DMS79 treated with DMSO at 0.1 percent for 48 hours (cell line): ENCODE measurements around the gene CDKAL1.

ENCODE experiments used
- DNase-seq: peaks from one replicate; lab custom pipeline; 2025; lab: John Stamatoyannopoulos, UW

Gene CDKAL1

DNA sequence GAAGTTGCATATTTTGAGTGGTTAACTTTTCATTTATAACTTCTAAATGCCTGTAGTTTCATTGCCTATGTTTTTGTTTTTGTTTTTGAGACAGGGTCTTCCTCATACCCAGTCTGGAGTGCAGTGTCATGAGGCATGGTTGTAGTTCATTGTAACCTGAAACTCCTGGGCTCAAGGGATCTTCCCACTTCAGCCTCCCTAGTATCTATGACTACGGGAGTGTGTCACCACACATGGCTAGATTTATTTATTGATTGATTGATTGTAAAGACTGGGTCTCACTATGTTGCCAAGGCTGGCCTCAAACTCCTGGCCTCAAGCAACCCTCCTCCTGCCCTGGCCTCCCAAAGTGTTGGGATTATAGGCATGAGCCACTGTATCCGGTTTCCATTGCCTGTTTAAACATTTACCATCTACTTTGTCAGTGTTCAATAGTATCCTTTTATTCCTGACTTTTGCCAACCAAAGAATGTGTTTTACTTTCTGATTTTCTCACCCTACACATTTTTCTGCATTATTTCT, 144.6 kb downstream of the CDKAL1 start:
- no peak for DNase-seq

DNA sequence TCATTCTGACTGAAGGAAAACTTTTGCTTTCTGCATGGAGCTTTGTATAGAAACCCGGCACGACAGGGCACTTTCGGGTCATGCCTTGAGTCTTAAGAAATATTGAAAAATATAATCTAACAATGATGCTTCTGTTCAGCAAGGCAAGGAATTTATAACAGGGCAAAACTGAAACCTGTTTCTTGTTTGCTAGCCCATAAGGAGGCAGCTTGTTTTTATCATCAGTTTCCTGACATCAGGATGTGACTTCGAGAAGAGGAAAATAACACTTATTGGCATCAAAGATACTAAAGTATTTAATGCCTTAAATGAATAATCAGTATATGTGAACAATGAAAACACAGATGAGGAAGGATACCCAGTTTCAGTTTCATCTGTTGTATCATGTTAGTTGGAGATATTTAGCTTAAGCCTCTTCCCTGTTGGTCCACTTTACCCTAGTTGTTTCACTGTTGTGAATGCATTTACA, 146.5 kb downstream of the CDKAL1 start:
- DNase-seq = no peak

- no peak for DNase-seq
Measured at GRCh38 chr6:20681243-20681684, 147.0 kb downstream of the CDKAL1 start.

DNA sequence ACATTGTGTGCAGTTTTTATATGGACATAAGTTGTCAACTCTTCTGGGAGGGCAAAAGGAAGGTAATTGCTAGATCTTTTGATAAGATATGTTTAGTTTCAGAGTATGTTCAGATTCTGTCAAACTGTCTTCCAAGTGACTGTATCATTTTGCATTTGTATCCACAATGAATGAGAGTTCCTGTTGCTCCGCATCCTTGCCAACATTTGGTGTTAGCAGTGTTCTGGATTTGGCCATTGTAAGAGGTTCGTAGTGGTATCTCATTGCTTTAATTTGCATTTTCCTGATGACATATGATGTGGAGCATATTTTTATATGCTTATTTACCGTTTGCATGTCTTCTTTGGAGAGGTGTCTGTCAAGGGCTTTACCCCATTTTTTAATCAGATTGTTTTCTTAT, 150.2 kb downstream of the CDKAL1 start:
- no peak for DNase-seq

GRCh38 chr6:20686142-20686541, 151.9 kb downstream of the CDKAL1 start:
- no peak for DNase-seq

DNA sequence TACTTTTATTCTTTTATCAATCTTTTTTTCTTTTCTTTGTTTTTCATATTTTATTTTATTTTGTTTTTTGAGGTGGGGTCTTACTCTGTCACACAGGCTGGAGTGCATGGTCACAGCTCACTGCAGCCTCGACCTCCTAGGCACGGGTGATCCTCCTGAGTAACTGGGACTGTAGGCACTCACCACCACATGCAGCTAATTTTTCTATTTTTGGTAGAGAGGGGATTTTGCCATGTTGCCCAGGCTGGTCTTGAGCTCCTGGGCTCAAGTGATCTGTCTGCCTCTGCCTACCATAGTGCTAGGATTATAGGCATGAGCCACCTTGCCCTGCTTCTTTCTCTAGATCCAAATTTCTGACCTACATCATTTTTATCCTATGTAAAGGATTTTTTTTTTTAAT, 153.2 kb downstream of the CDKAL1 start:
- DNase-seq = no peak

- no peak for DNase-seq
Measured at GRCh38 chr6:20688710-20689500, 154.6 kb downstream of the CDKAL1 start.

- peak; percentile 93 for DNase-seq
Measured at GRCh38 chr6:20691185-20691584, 156.9 kb downstream of the CDKAL1 start.

DNA sequence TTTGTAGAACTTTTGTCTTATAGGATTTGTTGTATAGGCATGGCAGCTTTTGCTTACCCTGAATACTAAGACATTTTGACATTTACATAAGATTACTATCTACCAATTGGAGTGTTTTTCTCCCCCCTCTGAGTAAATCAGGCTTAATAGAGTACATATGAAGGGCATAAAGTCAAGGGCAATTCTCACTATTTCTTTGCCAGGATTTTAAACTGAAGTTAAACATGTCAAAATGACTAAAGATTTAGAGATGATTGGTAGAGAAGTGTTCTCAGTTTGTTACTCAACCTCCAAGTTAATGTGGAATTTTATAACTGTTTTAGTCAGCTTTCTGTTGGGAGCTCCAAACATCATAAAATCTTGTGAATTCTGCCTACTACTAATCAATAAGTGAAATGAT, 157.8 kb downstream of the CDKAL1 start:
- DNase-seq = no peak

- DNase-seq = no peak
Measured at GRCh38 chr6:20693466-20694063, 159.3 kb downstream of the CDKAL1 start.

GRCh38 chr6:20696676-20697075, 162.4 kb downstream of the CDKAL1 start:
- DNase-seq = no peak

- no peak for DNase-seq
Measured at GRCh38 chr6:20698675-20699074, 164.4 kb downstream of the CDKAL1 start.

- DNase-seq = peak; percentile 87
Measured at GRCh38 chr6:20699402-20699801, 165.1 kb downstream of the CDKAL1 start.

DNA sequence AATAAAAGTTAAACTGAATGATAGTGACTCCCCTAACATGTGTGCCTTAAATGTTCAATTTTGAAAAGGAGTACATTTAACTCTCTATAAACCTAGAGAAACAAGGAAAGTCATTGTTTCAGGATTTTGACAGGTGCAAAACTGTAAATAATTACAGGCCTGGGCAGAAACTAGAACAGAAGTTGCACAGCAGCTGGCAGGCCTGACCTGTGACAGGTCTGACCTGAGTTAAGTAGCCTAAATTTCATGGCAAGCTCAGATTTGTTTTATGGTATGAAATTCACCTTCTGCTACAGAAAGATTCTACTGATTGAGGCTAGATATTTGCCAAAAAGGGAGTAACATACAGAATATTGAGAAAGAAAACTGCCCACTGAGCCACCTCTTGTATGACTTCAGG, 166.1 kb downstream of the CDKAL1 start:
- no peak for DNase-seq

DNA sequence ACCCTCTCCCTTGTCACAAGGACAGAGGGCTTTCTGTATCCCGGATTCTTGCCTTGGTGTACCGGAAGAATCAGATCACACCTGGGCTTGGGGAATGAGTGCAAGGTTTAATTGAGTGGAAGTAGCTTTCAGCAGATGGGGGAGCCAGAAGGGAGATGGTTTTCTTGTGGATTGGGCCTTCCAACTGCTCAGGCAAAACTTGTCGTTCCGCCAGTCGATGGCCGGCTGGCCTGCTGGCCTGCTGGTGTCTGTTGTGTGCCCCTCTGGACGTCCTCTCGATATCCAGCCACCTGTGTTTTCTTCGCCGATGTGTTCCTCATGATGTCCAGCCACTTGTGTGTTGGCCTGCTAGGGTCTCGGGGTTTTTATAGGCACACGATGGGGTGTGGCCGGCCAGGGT, 168.1 kb downstream of the CDKAL1 start:
- no peak for DNase-seq

DNA sequence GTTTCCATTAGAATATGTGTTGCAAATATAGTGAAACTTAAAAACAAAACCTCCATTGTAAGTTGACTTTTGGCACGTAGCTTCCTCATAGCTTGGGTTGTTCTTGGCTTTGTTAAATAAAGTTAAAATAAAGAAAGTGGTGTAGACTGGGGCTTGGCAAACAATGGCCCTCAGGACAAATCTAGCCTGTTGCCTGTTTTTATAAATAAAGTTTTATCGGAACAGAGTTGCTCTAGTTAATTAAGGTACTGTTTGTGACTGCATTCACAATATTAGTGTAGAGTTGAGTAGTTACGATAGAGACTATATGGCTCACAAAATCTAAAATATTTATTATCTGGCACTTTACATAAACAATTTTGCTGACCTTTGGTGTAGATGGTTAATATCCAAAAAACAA, 168.8 kb downstream of the CDKAL1 start:
- DNase-seq = no peak

DNA sequence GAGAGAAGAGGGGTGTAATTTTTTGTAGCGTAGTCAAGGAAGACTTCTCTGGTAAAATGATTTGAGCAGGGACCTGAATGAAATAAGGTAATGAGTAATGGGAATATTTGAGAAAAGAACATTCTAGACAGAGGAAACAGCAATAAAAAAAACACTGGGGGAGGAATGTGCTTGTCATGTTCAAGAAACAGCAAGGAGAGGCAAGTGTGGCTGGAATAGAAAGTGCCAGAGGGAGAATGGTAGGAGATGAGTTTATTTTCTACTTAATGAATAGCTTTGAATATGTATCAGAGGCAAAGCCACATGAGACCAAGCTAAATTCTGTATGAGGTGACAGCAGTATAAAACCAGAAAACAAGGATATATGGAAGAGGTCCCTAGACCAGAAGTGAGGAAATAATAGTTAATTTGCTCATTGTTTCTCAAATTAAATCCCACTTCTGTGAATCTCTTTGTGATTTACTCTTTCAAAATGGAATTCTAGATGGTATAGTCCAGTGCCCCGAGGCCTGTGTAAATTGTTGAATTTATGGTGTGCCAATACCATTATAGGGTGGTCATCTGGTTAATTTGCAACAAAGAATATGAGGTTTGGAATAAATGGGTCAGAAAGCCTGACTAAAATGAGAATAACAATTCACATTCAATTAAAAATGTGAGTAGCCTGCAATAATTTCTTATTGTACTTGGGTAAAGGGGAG, 170.2 kb downstream of the CDKAL1 start:
- no peak for DNase-seq

GRCh38 chr6:20705741-20706140, 171.5 kb downstream of the CDKAL1 start:
- no peak for DNase-seq

GRCh38 chr6:20706238-20706938, 172.1 kb downstream of the CDKAL1 start:
- DNase-seq = peak; percentile 99

- DNase-seq = peak; percentile 99
Measured at GRCh38 chr6:20706939-20707485, 172.8 kb downstream of the CDKAL1 start.

- no peak for DNase-seq
Measured at GRCh38 chr6:20707870-20708269, 173.6 kb downstream of the CDKAL1 start.
